Epithelial cell of proximal tubule (primary cell): Measurements from ENCODE around the gene FBL. TPM values are rescaled to one million over a fixed set of nuclear protein-coding genes. Genes with fewer than 3 reads are reported as not detected.

Experiments used
- DNase-seq: peaks from one replicate; pipeline ENCODE4 v3.0.0-alpha.2; 2011; ENCODE audit warnings: low read depth
- H3K4me3 ChIP-seq: 2 replicates; pipeline ENCODE4 v1.5.1; 2011; ENCODE audit warnings: low read depth, mild to moderate bottlenecking, low read length
- CTCF ChIP-seq: conservative IDR thresholded peaks from 2 replicates; pipeline ENCODE4 v1.5.1; 2012; ENCODE audit warnings: low read depth, mild to moderate bottlenecking, low read length
- total RNA-seq: library from RNA; depleted of rRNA; stranded (reverse); fragments of >200 nt; gene quantifications from 2 replicates; pipeline ENCODE4 v1.2.3, GENCODE V29; 2015

The FBL gene
- total RNA-seq, 1 donor from 2014 or later = 187 TPM

- no peak overlapping the region for H3K4me3 ChIP-seq
- no peak for TF ChIP-seq CTCF
- no peak for DNase-seq
These were observed 5.7 kb downstream of the FBL start for GRCh38 chr19:39840492-39840891.

GRCh38 chr19:39839678-39840327, 6.4 kb downstream of the FBL start:
- TF ChIP-seq CTCF = no peak
- no peak for DNase-seq
- H3K4me3 ChIP-seq = no peak overlapping the region

- no peak for DNase-seq
- no peak overlapping the region for H3K4me3 ChIP-seq
- TF ChIP-seq CTCF = no peak
These were observed 7.6 kb downstream of the FBL start for GRCh38 chr19:39838569-39838968.

GRCh38 chr19:39837978-39838377, 8.2 kb downstream of the FBL start:
- DNase-seq = no peak
- no peak for TF ChIP-seq CTCF

GRCh38 chr19:39834287-39834841, 11.8 kb downstream of the FBL start:
- TF ChIP-seq CTCF = no peak
- DNase-seq = no peak
- peak overlapping the region; percentile 86 for H3K4me3 ChIP-seq

More at GRCh38 chr19:39837978-39838377, 8.2 kb downstream of the FBL start:
- no peak overlapping the region for H3K4me3 ChIP-seq

- DNase-seq = peak; percentile 70
These were observed 12.5 kb downstream of the FBL start, which contains the start of gene DYRK1B for GRCh38 chr19:39833464-39834286. DYRK1B (minus strand) TSS chr19:39834162; CDS start chr19:39831867, 2,295 bp downstream.

More at GRCh38 chr19:39833464-39834286, 12.5 kb downstream of the FBL start, which contains the start of gene DYRK1B:
- no peak for TF ChIP-seq CTCF
- H3K4me3 ChIP-seq = peak within 1 kb of the TSS; percentile 86
